ENCODE measurements around the gene SPDL1. TPM values are rescaled to one million over a fixed set of nuclear protein-coding genes. Genes with fewer than 3 reads are reported as not detected.

Gene SPDL1
- total and polyA plus RNA-seq, 4 donors, result 0.89 to 11.5 (median 3.0) TPM

- Histone ChIP-seq H3K9ac (ENCODE audit: low read depth in 1 of 2, low read length in 2 of 2) (no peak overlapping the region), H3K27me3 (ENCODE audit: control insufficient read depth in 4 of 4, insufficient read depth in 4 of 4, low read length in 3 of 4) (no peaks in the 10 kb centered on the region), H3K27ac (ENCODE audit: low read depth in 1 of 2, low read length in 2 of 2) (no peak overlapping the region), H3K36me3 (ENCODE audit: control insufficient read depth in 4 of 4, insufficient read depth in 3 of 4, low read depth in 1 of 4, low read length in 3 of 4) (no peaks in the 10 kb centered on the region), H3K9me3 (ENCODE audit: control insufficient read depth in 4 of 4, low read length in 3 of 4) (no peaks in the 10 kb centered on the region), H3K4me3 (ENCODE audit: low read depth in 1 of 3, low read length in 3 of 3) (no peak overlapping the region), H3K4me1 (ENCODE audit: control insufficient read depth in 4 of 4, insufficient read depth in 4 of 4, low read length in 3 of 4) (no peaks in the 10 kb centered on the region)
- TF ChIP-seq YY1 (IDR thresholded peaks at IDR 0.05), result no peak
- no peak for TF ChIP-seq EGR1 (IDR thresholded peaks at IDR 0.05; ENCODE audit: low read depth in 2 of 2)
- TF ChIP-seq JUND (IDR thresholded peaks at IDR 0.05), result no peak
- TF ChIP-seq FOXA1 (IDR thresholded peaks at IDR 0.05), result no peak
- no peak for TF ChIP-seq FOXA2 (IDR thresholded peaks at IDR 0.05)
- no peak for TF ChIP-seq NR2F2 (IDR thresholded peaks at IDR 0.05)
- no peak for TF ChIP-seq GABPA (IDR thresholded peaks at IDR 0.05 in 1 of 2, conservative IDR thresholded peaks at IDR 0.05 in 1 of 2)
- TF ChIP-seq RXRA (IDR thresholded peaks at IDR 0.05), result no peak
- TF ChIP-seq HNF4A (conservative IDR thresholded peaks at IDR 0.05), result no peak
- no peak for TF ChIP-seq SP1 (IDR thresholded peaks at IDR 0.05)
- no peak for TF ChIP-seq RAD21 (IDR thresholded peaks at IDR 0.05)
- no peak for TF ChIP-seq REST (IDR thresholded peaks at IDR 0.05)
- 71% methylated on average over 1 of the region's 1 CpG for WGBS
- DNase-seq (ENCODE audit: low spot score), result no peak
Observed at GRCh38 chr5:169626779-169627178, 43.2 kb downstream of the SPDL1 start.

GRCh38 chr5:169627551-169627950, 44.0 kb downstream of the SPDL1 start:
- DNase-seq (ENCODE audit: low spot score), result no peak
- Histone ChIP-seq H3K4me1 (ENCODE audit: control insufficient read depth in 4 of 4, insufficient read depth in 4 of 4, low read length in 3 of 4) (no peaks in the 10 kb centered on the region), H3K4me3 (ENCODE audit: low read depth in 1 of 3, low read length in 3 of 3) (no peak overlapping the region), H3K27ac (ENCODE audit: low read depth in 1 of 2, low read length in 2 of 2) (no peak overlapping the region), H3K27me3 (ENCODE audit: control insufficient read depth in 4 of 4, insufficient read depth in 4 of 4, low read length in 3 of 4) (no peaks in the 10 kb centered on the region), H3K9ac (ENCODE audit: low read depth in 1 of 2, low read length in 2 of 2) (no peak overlapping the region), H3K9me3 (ENCODE audit: control insufficient read depth in 4 of 4, low read length in 3 of 4) (no peaks in the 10 kb centered on the region), H3K36me3 (ENCODE audit: control insufficient read depth in 4 of 4, insufficient read depth in 3 of 4, low read depth in 1 of 4, low read length in 3 of 4) (no peaks in the 10 kb centered on the region)
- TF ChIP-seq, protein P1, sequence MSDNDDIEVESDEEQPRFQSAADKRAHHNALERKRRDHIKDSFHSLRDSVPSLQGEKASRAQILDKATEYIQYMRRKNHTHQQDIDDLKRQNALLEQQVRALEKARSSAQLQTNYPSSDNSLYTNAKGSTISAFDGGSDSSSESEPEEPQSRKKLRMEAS (IDR thresholded peaks at IDR 0.05), result no peak
- no peak for TF ChIP-seq NR2F2 (IDR thresholded peaks at IDR 0.05)
- TF ChIP-seq YY1 (IDR thresholded peaks at IDR 0.05), result no peak
- TF ChIP-seq FOXA1 (IDR thresholded peaks at IDR 0.05), result no peak
- no peak for TF ChIP-seq FOXA2 (IDR thresholded peaks at IDR 0.05)
- TF ChIP-seq EGR1 (IDR thresholded peaks at IDR 0.05; ENCODE audit: low read depth in 2 of 2), result no peak
- no peak for TF ChIP-seq ATF3 (IDR thresholded peaks at IDR 0.05)
- no peak for TF ChIP-seq HNF4A (conservative IDR thresholded peaks at IDR 0.05)
- TF ChIP-seq GABPA (IDR thresholded peaks at IDR 0.05 in 1 of 2, conservative IDR thresholded peaks at IDR 0.05 in 1 of 2), result no peak
- no peak for TF ChIP-seq RAD21 (IDR thresholded peaks at IDR 0.05)
- no peak for TF ChIP-seq TAF1 (conservative IDR thresholded peaks at IDR 0.05)
- no peak for TF ChIP-seq SP1 (IDR thresholded peaks at IDR 0.05)
- TF ChIP-seq, protein P2, sequence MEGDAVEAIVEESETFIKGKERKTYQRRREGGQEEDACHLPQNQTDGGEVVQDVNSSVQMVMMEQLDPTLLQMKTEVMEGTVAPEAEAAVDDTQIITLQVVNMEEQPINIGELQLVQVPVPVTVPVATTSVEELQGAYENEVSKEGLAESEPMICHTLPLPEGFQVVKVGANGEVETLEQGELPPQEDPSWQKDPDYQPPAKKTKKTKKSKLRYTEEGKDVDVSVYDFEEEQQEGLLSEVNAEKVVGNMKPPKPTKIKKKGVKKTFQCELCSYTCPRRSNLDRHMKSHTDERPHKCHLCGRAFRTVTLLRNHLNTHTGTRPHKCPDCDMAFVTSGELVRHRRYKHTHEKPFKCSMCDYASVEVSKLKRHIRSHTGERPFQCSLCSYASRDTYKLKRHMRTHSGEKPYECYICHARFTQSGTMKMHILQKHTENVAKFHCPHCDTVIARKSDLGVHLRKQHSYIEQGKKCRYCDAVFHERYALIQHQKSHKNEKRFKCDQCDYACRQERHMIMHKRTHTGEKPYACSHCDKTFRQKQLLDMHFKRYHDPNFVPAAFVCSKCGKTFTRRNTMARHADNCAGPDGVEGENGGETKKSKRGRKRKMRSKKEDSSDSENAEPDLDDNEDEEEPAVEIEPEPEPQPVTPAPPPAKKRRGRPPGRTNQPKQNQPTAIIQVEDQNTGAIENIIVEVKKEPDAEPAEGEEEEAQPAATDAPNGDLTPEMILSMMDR (IDR thresholded peaks at IDR 0.05; ENCODE audit: low read depth, low read length, missing input control), result no peak
- no peak for TF ChIP-seq JUND (IDR thresholded peaks at IDR 0.05)
- no peak for TF ChIP-seq HNF4G (IDR thresholded peaks at IDR 0.05)
- TF ChIP-seq ZBTB33 (IDR thresholded peaks at IDR 0.05), result no peak
- no peak for TF ChIP-seq REST (IDR thresholded peaks at IDR 0.05)
- TF ChIP-seq RXRA (IDR thresholded peaks at IDR 0.05), result no peak
- 68% methylated on average over 3 of the region's 3 CpGs for WGBS

All from liver (tissue), 9 donors.